GM18517 (cell line): Measurements from ENCODE around the gene AHCYL2.

Experiments
- ATAC-seq: cut with Tn5 transposase; IDR thresholded peaks from one replicate; pipeline ENCODE4 v1.9.1; 2021; ENCODE audit warnings: mild to moderate bottlenecking, moderate library complexity; ENCODE audit not compliant: unreplicated experiment

Gene AHCYL2

DNA sequence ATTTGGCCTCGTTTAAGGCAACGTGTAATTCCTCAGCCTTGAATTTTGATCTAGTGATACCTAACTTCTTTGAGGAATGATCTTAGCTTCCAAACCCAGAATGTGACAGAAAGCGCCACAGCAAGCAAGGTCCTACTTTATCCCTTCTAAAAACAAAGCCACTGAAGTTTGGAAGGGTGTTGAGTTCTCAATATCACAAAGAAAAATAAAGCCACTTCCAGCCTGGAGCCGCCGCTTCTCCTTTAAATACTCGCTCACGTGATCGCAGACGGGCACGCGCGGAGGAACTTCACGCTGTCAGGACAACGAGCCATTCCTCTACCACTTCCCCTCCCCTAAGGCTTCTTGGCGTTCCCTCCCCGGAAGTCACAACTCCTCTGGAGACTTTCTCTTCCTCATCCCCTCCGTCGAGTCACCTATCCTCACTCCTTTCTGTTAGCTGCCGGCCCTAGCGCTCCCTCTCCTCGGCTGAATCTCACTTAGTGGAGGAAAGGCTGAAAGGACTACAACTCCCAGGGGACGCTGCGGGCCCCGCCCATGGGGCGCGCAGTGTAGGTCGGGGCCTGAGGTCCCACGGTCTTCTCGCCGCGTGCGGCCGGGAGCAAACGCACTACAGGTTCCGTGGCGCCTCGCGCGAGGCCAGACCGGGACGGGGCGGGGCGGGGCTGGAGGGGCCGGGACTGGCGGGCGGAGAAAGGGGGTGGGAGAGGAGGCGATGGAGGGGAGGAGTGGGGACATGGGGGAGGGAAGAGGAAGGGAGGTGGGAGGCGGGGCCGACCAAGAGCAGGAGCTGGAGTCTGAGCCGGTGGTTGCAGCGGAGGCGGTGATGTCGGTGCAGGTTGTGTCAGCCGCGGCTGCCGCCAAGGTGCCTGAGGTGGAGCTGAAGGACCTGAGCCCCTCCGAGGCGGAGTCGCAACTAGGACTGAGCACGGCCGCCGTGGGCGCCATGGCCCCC is at the start of gene AHCYL2:
AHCYL2 (plus strand) TSS at position 780 of the 955 bp plus-strand sequence.
- ATAC-seq, result peak; percentile 82

DNA sequence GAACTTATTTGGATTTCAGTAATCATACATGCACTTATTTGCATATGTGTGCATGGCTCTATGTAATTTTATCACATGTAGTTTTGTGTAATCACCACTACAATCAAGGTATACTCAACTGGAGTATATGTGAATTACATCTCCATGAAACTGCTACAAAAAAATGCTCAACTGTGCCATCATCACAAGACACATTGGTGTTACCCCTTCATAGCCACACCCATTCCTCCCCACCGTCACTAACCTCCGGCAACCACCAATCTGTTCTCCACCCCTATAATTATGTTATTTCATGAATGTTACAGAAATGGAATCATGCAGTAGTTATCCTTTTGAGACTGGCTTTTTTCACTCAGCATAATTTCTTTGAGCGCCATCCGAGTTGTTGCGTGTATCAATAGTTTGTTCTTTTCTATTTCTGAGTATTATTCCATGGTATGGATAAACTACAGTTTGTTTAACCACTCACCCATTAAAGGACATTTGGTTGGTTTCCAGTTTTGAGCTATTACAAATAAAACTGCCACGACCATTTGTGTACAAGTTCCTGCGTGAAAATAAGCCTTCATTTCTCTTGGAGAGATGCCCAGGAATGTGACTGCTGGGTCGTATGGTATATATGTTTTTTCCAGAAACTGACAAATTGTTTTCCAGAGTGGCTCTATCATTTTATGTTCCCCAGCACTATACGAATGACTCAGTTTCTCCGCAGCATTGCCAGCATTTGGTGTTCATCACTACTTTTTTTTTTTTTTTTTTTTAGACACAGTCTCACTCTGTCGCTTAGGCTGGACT is 47.7 kb upstream of the AHCYL2 start:
- no peak for ATAC-seq

DNA sequence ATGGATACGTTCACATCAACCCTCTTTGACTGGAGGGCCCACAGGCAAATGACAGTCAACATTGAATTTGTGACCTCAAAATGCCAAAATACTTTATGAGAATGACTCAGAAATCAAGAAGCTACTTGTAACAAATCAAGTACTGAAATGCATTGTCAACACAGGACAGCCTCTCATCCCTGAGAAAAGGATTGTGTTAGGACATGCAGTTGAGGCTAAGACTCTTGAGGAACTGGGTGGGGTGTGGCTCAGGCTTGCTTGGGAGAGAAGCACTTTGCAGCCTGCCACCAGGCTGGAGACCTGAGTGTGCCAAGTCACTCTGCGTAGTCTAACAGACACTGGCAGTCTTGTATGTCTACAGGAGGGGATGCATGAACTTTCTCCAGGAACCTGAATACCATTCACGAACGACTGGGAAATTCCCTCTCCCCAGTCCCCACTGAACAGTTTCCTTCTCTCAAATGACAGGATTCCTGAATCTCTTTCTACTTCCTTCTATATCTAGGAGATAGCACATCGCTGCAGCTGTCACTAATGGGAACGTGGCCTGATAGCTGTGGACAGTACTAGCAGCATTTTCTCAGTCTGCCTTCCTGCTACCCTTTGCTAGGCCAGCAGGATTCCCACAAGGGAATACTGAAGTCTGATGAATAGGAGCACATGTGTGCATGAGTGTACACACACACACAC is 39.7 kb upstream of the AHCYL2 start:
- ATAC-seq, result no peak

DNA sequence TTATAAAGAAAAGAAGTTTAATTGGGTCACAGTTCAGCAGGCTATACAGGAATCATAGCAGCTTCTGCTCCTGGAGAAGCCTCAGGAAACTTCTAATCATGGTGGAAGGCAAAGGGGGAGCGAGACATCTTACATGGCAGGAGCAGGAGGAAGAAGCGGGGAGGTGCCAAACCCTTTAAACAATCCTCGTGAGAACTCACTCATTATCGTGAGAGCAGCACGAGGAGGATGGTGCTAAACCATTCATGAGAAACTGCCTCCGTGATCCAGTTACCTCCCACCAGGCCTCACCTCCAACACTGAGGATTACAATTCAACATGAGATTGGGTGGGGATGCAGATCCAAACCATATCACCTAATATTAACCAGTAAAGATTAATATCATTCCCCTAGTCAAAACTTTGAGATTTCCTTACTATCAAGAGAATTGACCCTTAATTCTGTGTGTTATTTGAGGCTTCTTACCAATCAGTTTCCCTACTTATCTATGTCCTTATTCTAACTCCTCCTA is 38.0 kb upstream of the AHCYL2 start:
- ATAC-seq, result no peak

DNA sequence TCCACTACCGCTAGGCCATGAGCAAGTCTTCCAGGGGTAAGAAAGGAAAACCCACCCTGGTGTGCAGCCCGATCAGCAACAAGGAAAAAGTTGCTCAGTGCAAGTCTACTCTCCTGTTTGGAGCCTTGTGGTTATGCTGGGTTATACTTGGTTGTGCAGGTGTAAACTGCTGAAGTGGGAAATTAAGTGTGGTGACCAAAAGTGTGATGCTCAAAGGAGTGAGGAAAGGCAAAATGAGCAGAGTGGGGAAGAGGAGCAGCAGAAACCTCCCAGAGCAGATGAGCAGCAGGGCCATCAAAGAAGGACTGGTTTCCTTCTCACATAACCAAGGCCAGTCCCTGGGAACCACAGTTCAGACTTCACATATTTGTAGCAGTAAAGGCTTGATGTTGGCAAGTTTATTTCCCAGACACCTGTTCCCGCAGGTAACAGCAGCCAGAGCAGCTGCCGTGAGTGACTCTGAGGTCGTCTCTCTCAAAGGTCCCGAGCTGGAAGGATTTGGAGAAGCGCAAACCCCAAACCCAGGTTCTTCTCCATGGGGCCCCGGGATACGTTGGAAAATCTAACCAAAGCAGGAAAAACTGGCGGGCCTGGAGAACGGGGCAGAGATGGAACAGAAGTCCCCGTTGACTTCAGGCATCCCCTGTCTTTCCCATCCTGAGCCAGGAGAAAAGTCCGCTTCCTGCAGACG is 37.0 kb upstream of the AHCYL2 start:
- ATAC-seq, result no peak

DNA sequence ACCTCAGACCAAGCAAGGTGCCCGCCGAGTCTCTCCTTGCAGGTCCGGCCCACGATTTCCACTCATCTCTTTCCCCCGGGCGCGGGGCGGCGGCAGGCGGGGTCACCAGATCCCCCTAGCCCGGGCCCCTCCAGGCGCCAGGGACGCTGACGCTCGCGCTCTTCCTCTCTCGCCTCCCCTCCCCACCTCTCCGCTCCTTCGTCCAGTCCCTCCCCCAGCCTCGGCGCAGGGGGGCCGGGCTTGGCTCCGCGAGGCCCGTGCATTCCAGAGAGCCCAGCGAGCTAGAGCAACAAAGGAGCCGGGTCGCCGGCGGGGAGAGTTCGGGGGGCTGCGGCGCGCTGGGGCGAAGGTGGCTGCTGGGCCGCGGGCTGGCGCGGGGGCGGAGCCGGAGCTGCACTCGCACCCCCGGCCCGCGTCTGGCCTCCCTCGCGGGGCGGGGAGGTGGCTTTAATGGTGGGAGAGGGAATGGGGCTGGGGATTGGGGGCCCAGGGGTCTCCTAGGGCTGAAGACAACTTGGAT is 36.4 kb upstream of the AHCYL2 start, which contains the start of gene SMO:
SMO (plus strand) TSS at position 262 of the 520 bp plus-strand sequence. CDS start 519 bp downstream, outside the sequence.
- ATAC-seq, result no peak

DNA sequence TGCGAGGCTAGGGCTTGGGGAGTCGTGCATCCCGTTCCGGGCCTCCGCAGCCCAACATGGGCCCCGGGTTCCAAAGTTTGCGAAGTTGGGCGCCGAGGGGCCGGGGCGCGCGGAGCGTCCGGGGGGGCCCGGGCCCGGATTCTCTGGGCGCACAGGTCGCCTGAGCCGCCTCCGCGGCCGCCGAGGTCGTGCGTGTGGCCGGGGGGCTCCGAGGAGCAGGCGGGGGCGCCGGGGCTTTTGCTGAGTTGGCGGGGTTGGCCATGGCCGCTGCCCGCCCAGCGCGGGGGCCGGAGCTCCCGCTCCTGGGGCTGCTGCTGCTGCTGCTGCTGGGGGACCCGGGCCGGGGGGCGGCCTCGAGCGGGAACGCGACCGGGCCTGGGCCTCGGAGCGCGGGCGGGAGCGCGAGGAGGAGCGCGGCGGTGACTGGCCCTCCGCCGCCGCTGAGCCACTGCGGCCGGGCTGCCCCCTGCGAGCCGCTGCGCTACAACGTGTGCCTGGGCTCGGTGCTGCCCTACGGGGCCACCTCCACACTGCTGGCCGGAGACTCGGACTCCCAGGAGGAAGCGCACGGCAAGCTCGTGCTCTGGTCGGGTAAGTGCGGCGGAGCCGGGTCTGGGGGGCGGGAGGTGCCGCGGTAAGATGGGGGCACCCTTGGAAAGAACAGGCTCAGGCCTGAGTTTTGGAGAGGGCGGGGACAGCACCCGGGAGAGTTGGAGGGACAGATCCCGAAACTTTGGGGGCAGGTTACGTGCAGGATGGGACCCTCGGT is 35.8 kb upstream of the AHCYL2 start:
- no peak for ATAC-seq

DNA sequence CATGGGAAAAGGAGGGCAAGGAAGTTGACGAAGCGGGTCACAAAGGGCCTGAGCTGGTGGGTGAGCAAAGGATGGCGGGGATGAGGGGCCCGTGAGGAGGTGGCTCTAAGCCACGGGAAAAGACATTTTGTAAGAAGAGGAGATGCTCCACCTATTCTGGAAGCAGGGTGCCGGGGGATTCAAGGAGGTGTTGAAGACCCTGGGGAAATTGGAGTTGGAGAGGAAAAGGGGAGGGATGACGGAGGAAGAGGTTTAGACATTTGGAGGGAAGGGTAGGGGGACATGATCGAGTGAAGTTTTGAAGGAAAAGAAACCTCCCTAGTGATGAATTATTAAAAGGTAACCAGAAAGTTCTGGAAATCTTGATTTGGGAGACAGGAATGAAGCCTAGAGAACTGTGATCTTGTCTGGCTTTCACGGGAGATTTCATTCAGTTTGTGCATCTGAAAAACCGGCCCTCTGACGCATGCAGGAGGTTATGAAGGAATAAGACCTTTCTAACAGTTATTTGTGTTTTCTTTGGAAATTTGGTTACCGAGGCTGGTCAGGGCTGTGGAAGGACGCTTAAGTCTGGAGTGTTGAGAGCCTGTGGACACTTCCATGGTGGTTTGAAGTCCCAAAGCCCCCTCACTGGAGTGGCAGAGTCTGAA is 35.0 kb upstream of the AHCYL2 start:
- no peak for ATAC-seq

DNA sequence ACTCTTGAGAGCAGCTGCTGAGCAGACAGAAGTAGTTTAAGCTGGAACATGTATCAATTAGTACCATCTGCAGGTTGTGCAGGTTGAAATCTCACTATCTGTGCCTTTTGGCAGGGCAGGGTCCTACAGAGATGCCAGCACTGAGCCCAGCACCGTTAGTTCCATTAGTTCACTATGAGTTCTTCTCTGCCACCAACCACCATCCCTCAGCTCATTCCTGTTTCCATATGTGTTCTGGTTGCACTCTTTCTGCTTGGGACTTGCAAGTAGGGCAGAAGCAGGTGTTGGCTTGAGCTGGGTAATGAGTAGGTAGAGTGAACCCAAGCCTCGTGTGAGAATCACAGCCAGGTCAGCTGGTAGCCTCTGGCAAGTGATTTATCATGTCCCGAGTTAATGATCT is 33.6 kb upstream of the AHCYL2 start:
- ATAC-seq, result no peak

DNA sequence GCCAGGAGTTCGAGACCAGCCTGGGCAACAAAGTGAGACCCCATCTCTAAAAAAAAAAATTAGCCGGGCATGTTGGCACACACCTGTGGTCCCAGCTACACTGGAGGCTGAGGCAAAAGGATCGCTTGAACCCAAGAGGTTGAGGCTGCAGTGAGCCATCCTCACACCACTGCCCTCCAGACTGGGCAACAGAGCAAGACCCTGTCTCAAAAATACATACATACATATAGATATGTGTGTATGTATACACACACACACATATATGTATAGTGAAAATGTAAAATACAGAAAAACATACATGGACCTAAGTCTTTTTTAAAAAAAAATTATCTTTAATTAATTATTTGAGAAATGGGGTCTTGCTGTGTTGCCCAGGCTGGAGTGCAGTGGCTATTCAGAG is 30.9 kb upstream of the AHCYL2 start:
- no peak for ATAC-seq

DNA sequence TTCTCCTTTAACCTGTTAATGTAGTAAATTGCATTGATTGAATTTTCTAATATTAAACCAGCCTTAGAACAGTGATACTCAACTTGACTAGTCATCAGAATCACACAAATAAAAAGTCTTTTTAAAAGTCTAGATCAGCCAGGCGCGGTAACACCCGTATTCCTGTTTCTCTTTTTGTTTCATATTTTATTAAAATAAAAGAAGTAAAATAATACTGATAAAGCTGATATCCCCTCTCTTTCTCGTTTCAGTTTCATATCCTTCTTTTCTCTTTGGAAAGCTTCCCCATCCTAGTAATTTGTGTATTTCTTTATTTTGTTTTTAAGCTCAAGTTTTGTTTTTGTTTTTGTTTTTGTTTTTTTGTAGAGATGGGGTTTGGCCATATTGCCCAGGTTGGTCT is 27.1 kb upstream of the AHCYL2 start:
- no peak for ATAC-seq

DNA sequence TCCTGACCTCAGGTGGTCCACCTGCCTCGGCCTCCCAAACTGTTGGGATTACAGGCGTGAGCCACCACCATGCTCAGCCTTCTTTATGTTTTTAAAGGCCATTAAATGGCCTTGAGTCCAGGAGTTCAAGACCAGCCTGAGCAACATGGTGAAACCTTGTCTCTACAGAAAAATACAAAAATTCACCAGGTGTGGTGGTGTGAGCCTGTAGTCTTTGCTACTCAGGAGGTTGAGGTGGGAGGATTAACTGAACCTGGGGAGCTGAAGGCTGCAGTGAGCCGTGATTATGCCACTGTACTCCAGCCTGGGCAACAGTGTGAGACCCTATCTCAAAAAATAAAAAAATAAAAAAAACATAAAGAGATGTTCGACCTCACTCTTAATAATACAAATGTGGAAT is 25.4 kb upstream of the AHCYL2 start:
- ATAC-seq, result no peak

DNA sequence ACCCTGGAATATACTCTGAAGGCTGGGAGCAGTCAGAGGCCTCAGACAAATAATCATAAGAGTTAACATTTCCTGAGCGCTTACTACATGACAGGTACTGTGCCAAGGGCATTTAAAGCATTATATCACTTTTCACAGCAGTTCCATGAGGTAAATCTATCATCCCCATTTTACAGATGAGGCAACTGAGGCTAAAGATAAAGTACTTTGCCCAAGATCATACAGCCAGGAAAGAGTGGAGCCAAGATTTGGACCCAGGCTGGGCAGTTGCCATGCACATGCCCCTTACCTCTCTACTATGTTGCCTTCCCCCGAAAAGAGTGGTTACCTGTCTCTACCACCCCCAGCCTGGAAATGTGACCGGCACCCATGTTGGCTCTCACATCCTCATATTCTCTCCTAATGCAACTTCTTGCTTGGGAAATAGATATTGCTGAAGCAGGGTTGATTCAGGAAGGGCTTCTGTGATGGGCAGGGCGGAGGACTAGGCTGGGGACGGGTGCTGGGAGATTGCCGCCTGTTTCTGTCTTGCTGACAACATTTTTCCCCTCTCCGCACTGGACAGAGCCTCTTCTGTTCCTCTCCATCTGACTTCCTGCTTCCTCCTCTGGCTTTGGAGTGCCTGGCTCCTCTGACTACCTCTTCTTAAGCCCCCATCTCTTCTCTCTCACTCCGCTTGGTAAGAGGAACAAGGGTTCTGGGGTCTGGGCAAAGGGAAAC is 22.6 kb upstream of the AHCYL2 start:
- ATAC-seq, result no peak

DNA sequence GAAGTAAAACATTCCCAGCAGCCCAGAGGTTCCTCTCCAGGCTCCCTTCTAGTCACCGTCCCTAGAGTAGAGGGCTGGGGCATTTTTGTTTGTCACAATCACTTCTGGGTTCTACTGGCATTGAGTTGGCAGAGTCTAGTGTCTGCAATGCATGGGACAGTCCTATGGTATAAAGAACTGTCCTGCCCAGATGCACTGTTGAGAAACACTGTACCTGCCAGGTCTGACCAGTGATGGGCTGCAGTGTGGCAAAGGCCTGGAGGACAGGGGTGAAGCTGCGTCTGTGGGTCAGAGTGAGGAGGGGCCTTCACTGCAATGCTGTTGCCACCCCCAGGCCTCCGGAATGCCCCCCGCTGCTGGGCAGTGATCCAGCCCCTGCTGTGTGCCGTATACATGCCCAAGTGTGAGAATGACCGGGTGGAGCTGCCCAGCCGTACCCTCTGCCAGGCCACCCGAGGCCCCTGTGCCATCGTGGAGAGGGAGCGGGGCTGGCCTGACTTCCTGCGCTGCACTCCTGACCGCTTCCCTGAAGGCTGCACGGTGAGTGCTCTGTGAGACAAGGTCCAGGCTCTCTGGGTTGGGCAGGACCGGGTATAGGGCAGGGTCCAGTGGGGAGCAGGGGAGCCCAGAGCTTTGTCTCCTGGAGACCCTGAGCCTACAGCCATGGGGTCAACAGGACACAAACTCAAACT is 21.6 kb upstream of the AHCYL2 start:
- ATAC-seq, result no peak

DNA sequence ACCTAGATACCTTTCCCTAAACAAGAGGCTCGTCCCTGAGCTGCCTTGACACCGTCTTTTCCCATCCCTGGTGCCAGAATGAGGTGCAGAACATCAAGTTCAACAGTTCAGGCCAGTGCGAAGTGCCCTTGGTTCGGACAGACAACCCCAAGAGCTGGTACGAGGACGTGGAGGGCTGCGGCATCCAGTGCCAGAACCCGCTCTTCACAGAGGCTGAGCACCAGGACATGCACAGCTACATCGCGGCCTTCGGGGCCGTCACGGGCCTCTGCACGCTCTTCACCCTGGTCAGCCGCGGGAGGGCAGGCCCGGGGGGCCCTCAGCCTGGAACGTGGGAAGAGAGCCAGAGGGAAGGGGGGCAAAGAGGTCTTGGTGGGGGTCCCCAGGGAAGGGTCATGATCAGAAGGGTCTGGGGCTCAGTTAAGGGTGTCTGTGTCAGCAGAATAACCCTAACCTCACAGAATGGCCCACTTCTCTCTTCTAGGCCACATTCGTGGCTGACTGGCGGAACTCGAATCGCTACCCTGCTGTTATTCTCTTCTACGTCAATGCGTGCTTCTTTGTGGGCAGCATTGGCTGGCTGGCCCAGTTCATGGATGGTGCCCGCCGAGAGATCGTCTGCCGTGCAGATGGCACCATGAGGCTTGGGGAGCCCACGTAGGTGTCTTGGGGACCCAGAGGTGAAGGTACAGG is 19.6 kb upstream of the AHCYL2 start:
- no peak for ATAC-seq

DNA sequence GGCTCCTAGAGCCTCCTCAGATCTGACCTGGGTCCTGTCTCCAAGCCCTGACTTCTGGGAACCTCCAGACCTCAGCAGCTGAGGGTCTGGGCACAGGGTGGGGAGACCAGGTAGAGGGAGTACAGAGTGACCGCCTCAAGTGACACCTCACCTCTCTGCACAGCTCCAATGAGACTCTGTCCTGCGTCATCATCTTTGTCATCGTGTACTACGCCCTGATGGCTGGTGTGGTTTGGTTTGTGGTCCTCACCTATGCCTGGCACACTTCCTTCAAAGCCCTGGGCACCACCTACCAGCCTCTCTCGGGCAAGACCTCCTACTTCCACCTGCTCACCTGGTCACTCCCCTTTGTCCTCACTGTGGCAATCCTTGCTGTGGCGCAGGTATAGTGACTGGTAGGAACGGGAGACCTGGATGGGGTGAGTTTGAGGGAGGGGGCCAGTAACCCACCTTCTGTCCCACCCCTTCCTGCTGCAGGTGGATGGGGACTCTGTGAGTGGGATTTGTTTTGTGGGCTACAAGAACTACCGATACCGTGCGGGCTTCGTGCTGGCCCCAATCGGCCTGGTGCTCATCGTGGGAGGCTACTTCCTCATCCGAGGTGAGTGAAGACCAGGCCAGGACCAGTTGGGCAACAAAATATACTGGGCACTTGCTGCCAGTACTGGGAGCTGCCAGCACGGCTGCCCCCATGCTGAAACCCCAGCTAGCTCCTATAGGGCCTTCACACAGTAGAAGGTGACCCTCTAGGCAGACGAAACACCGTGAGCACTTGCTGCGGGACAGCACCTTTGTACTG is 18.6 kb upstream of the AHCYL2 start:
- no peak for ATAC-seq
